ENCODE results near the gene TUT7. TPM values are rescaled to one million over a fixed set of nuclear protein-coding genes. Genes with fewer than 3 reads are reported as not detected.

The TUT7 gene
- total RNA-seq, 1 donor from 2014 or later: 15.0 TPM

GRCh38 chr9:86344818-86345217 lies 9.4 kb downstream of the TUT7 start:
- no peak overlapping the region for H3K4me3 ChIP-seq
- H3K27ac ChIP-seq (replicated peaks): no peak overlapping the region
- peaks cover 61% of the 10 kb centered on the region for H3K36me3 ChIP-seq
- no peak for TF ChIP-seq CTCF (IDR thresholded peaks at IDR 0.05; ENCODE audit: borderline replicate concordance)
- intact Hi-C loops (cut with micrococcal nuclease): no loop called here
- no peaks in the 10 kb centered on the region for H3K9me3 ChIP-seq (replicated peaks)
- H3K27me3 ChIP-seq (ENCODE audit: low read depth): no peaks in the 10 kb centered on the region
- peaks cover 45% of the 10 kb centered on the region for H3K4me1 ChIP-seq
- DNase-seq: no peak

- Histone ChIP-seq H3K27ac (replicated peaks) (no peak overlapping the region), H3K36me3 (peaks cover 87% of the 10 kb centered on the region), H3K27me3 (ENCODE audit: low read depth) (no peaks in the 10 kb centered on the region), H3K9me3 (replicated peaks) (no peaks in the 10 kb centered on the region), H3K4me1 (peaks cover 21% of the 10 kb centered on the region), H3K4me3 (no peak overlapping the region)
- no peak for DNase-seq
- no peak for TF ChIP-seq CTCF (IDR thresholded peaks at IDR 0.05; ENCODE audit: borderline replicate concordance)
- intact Hi-C loops (cut with micrococcal nuclease): no loop called here
Observed at GRCh38 chr9:86342269-86342668, 11.9 kb downstream of the TUT7 start.

GRCh38 chr9:86341007-86341491 lies 13.2 kb downstream of the TUT7 start:
- H3K4me3 ChIP-seq: no peak overlapping the region
- TF ChIP-seq CTCF (IDR thresholded peaks at IDR 0.05; ENCODE audit: borderline replicate concordance): no peak
- peaks cover 96% of the 10 kb centered on the region for H3K36me3 ChIP-seq
- no peak for DNase-seq
- H3K4me1 ChIP-seq: peaks cover 10% of the 10 kb centered on the region
- no peak overlapping the region for H3K27ac ChIP-seq (replicated peaks)
- intact Hi-C loops (cut with micrococcal nuclease): no loop called here
- H3K27me3 ChIP-seq (ENCODE audit: low read depth): no peaks in the 10 kb centered on the region
- H3K9me3 ChIP-seq (replicated peaks): no peaks in the 10 kb centered on the region

GRCh38 chr9:86340356-86341006 lies 13.7 kb downstream of the TUT7 start:
- no peak for DNase-seq
- H3K4me1 ChIP-seq: peaks cover 10% of the 10 kb centered on the region
- no peaks in the 10 kb centered on the region for H3K9me3 ChIP-seq (replicated peaks)
- H3K27ac ChIP-seq (replicated peaks): no peak overlapping the region
- no peaks in the 10 kb centered on the region for H3K27me3 ChIP-seq (ENCODE audit: low read depth)
- TF ChIP-seq CTCF (IDR thresholded peaks at IDR 0.05; ENCODE audit: borderline replicate concordance): no peak
- peaks cover 96% of the 10 kb centered on the region for H3K36me3 ChIP-seq
- intact Hi-C loops (cut with micrococcal nuclease): no loop called here
- H3K4me3 ChIP-seq: no peak overlapping the region

GRCh38 chr9:86337469-86338108 lies 16.6 kb downstream of the TUT7 start:
- Histone ChIP-seq H3K4me3 (no peak overlapping the region), H3K9me3 (replicated peaks) (no peaks in the 10 kb centered on the region), H3K4me1 (no peaks in the 10 kb centered on the region), H3K36me3 (peaks cover 97% of the 10 kb centered on the region), H3K27ac (replicated peaks) (no peak overlapping the region), H3K27me3 (ENCODE audit: low read depth) (no peaks in the 10 kb centered on the region)
- intact Hi-C loops (cut with micrococcal nuclease): no loop called here
- no peak for TF ChIP-seq CTCF (IDR thresholded peaks at IDR 0.05; ENCODE audit: borderline replicate concordance)
- DNase-seq: no peak

Measured in left ventricle myocardium inferior (tissue), 1 donor.